ENCODE measurements around the gene LSM4.
"Not testable (repeated sequence)": the region's sequence is repeated elsewhere in the genome, so short reads cannot be mapped to it uniquely, and the experiment has no call there.

LSM4 gene

GRCh38 chr19:18339723-18340122 is 16.8 kb upstream of the LSM4 start:
- Histone ChIP-seq H3K9ac (ENCODE audit: low read length) (peak overlapping the region; percentile 92), H3K36me3 (ENCODE audit: control insufficient read depth, insufficient read depth, low read length) (no peaks in the 10 kb centered on the region), H3K27me3 (ENCODE audit: control insufficient read depth, insufficient read depth, low read length) (no peaks in the 10 kb centered on the region), H3K4me3 (ENCODE audit: low read length) (no peak overlapping the region), H3K4me1 (ENCODE audit: control insufficient read depth, insufficient read depth, low read length) (peaks cover 39% of the 10 kb centered on the region), H3K9me3 (ENCODE audit: control insufficient read depth, low read length) (no peaks in the 10 kb centered on the region)

- Histone ChIP-seq H3K9me3 (ENCODE audit: control insufficient read depth, low read length) (no peaks in the 10 kb centered on the region), H3K4me3 (ENCODE audit: low read length) (no peak overlapping the region), H3K9ac (ENCODE audit: low read length) (no peak overlapping the region), H3K27me3 (ENCODE audit: control insufficient read depth, insufficient read depth, low read length) (no peaks in the 10 kb centered on the region), H3K36me3 (ENCODE audit: control insufficient read depth, insufficient read depth, low read length) (no peaks in the 10 kb centered on the region), H3K4me1 (ENCODE audit: control insufficient read depth, insufficient read depth, low read length) (peaks cover 30% of the 10 kb centered on the region)
Observed at GRCh38 chr19:18338541-18338940, 15.7 kb upstream of the LSM4 start.

- no peaks in the 10 kb centered on the region for H3K36me3 ChIP-seq (ENCODE audit: control insufficient read depth, insufficient read depth, low read length)
- no peaks in the 10 kb centered on the region for H3K9me3 ChIP-seq (ENCODE audit: control insufficient read depth, low read length)
- H3K9ac ChIP-seq (ENCODE audit: low read length), result no peak overlapping the region
- H3K4me3 ChIP-seq (ENCODE audit: low read length), result no peak overlapping the region
- peaks cover 8% of the 10 kb centered on the region for H3K4me1 ChIP-seq (ENCODE audit: control insufficient read depth, insufficient read depth, low read length)
- no peaks in the 10 kb centered on the region for H3K27me3 ChIP-seq (ENCODE audit: control insufficient read depth, insufficient read depth, low read length)
Observed at GRCh38 chr19:18336121-18336520, 13.2 kb upstream of the LSM4 start.

GRCh38 chr19:18333680-18334079 is 10.8 kb upstream of the LSM4 start:
- peaks cover 9% of the 10 kb centered on the region for H3K4me1 ChIP-seq (ENCODE audit: control insufficient read depth, insufficient read depth, low read length)
- H3K9ac ChIP-seq (ENCODE audit: low read length), result no peak overlapping the region
- no peak overlapping the region for H3K4me3 ChIP-seq (ENCODE audit: low read length)
- no peaks in the 10 kb centered on the region for H3K36me3 ChIP-seq (ENCODE audit: control insufficient read depth, insufficient read depth, low read length)
- no peaks in the 10 kb centered on the region for H3K27me3 ChIP-seq (ENCODE audit: control insufficient read depth, insufficient read depth, low read length)
- no peaks in the 10 kb centered on the region for H3K9me3 ChIP-seq (ENCODE audit: control insufficient read depth, low read length)

GRCh38 chr19:18332917-18333530 is 10.1 kb upstream of the LSM4 start:
- Histone ChIP-seq H3K9me3 (ENCODE audit: control insufficient read depth, low read length) (no peaks in the 10 kb centered on the region), H3K9ac (ENCODE audit: low read length) (no peak overlapping the region), H3K4me3 (ENCODE audit: low read length) (no peak overlapping the region), H3K36me3 (ENCODE audit: control insufficient read depth, insufficient read depth, low read length) (no peaks in the 10 kb centered on the region), H3K27me3 (ENCODE audit: control insufficient read depth, insufficient read depth, low read length) (no peaks in the 10 kb centered on the region), H3K4me1 (ENCODE audit: control insufficient read depth, insufficient read depth, low read length) (peaks cover 11% of the 10 kb centered on the region)

GRCh38 chr19:18330868-18331267 is 8.0 kb upstream of the LSM4 start:
- Histone ChIP-seq H3K4me3 (ENCODE audit: low read length) (no peak overlapping the region), H3K4me1 (ENCODE audit: control insufficient read depth, insufficient read depth, low read length) (peaks cover 11% of the 10 kb centered on the region), H3K9me3 (ENCODE audit: control insufficient read depth, low read length) (no peaks in the 10 kb centered on the region), H3K9ac (ENCODE audit: low read length) (no peak overlapping the region), H3K36me3 (ENCODE audit: control insufficient read depth, insufficient read depth, low read length) (no peaks in the 10 kb centered on the region), H3K27me3 (ENCODE audit: control insufficient read depth, insufficient read depth, low read length) (no peaks in the 10 kb centered on the region)

- no peaks in the 10 kb centered on the region for H3K36me3 ChIP-seq (ENCODE audit: control insufficient read depth, insufficient read depth, low read length)
- no peaks in the 10 kb centered on the region for H3K27me3 ChIP-seq (ENCODE audit: control insufficient read depth, insufficient read depth, low read length)
- H3K4me1 ChIP-seq (ENCODE audit: control insufficient read depth, insufficient read depth, low read length), result peaks cover 12% of the 10 kb centered on the region
- peak overlapping the region; percentile 51 for H3K4me3 ChIP-seq (ENCODE audit: low read length)
- no peaks in the 10 kb centered on the region for H3K9me3 ChIP-seq (ENCODE audit: control insufficient read depth, low read length)
- peak overlapping the region; percentile 70 for H3K9ac ChIP-seq (ENCODE audit: low read length)
Observed at GRCh38 chr19:18329035-18329376, 6.1 kb upstream of the LSM4 start.

- peak overlapping the region; percentile 70 for H3K9ac ChIP-seq (ENCODE audit: low read length)
- H3K9me3 ChIP-seq (ENCODE audit: control insufficient read depth, low read length), result no peaks in the 10 kb centered on the region
- H3K4me1 ChIP-seq (ENCODE audit: control insufficient read depth, insufficient read depth, low read length), result peaks cover 17% of the 10 kb centered on the region
- H3K27me3 ChIP-seq (ENCODE audit: control insufficient read depth, insufficient read depth, low read length), result no peaks in the 10 kb centered on the region
- H3K36me3 ChIP-seq (ENCODE audit: control insufficient read depth, insufficient read depth, low read length), result no peaks in the 10 kb centered on the region
- H3K4me3 ChIP-seq (ENCODE audit: low read length), result peak overlapping the region; percentile 51
Observed at GRCh38 chr19:18328340-18329034, 5.6 kb upstream of the LSM4 start.

- Histone ChIP-seq H3K9ac (ENCODE audit: low read length) (no peak overlapping the region), H3K36me3 (ENCODE audit: control insufficient read depth, insufficient read depth, low read length) (no peaks in the 10 kb centered on the region), H3K9me3 (ENCODE audit: control insufficient read depth, low read length) (no peaks in the 10 kb centered on the region), H3K27me3 (ENCODE audit: control insufficient read depth, insufficient read depth, low read length) (no peaks in the 10 kb centered on the region), H3K4me1 (ENCODE audit: control insufficient read depth, insufficient read depth, low read length) (peaks cover 30% of the 10 kb centered on the region), H3K4me3 (ENCODE audit: low read length) (no peak overlapping the region)
Observed at GRCh38 chr19:18326772-18327171, 3.9 kb upstream of the LSM4 start.

- not testable (repeated sequence) for H3K27me3 ChIP-seq (ENCODE audit: control insufficient read depth, insufficient read depth, low read length); H3K9ac ChIP-seq (ENCODE audit: low read length); H3K4me3 ChIP-seq (ENCODE audit: low read length); H3K9me3 ChIP-seq (ENCODE audit: control insufficient read depth, low read length); H3K36me3 ChIP-seq (ENCODE audit: control insufficient read depth, insufficient read depth, low read length)
- peaks cover 52% of the 10 kb centered on the region for H3K4me1 ChIP-seq (ENCODE audit: control insufficient read depth, insufficient read depth, low read length)
Observed at GRCh38 chr19:18324373-18324731, 1.5 kb upstream of the LSM4 start.

GRCh38 chr19:18322318-18322758 is 538 bp downstream of the LSM4 start:
- Histone ChIP-seq H3K4me3 (ENCODE audit: low read length) (peak overlapping the region; percentile 26), H3K27me3 (ENCODE audit: control insufficient read depth, insufficient read depth, low read length) (no peaks in the 10 kb centered on the region), H3K36me3 (ENCODE audit: control insufficient read depth, insufficient read depth, low read length) (no peaks in the 10 kb centered on the region), H3K4me1 (ENCODE audit: control insufficient read depth, insufficient read depth, low read length) (peaks cover 59% of the 10 kb centered on the region), H3K9me3 (ENCODE audit: control insufficient read depth, low read length) (no peaks in the 10 kb centered on the region), H3K9ac (ENCODE audit: low read length) (peak overlapping the region; percentile 93)

- H3K4me1 ChIP-seq (ENCODE audit: control insufficient read depth, insufficient read depth, low read length), result peaks cover 61% of the 10 kb centered on the region
- H3K9me3 ChIP-seq (ENCODE audit: control insufficient read depth, low read length), result no peaks in the 10 kb centered on the region
- H3K36me3 ChIP-seq (ENCODE audit: control insufficient read depth, insufficient read depth, low read length), result no peaks in the 10 kb centered on the region
- H3K9ac ChIP-seq (ENCODE audit: low read length), result peak overlapping the region; percentile 93
- peak overlapping the region; percentile 26 for H3K4me3 ChIP-seq (ENCODE audit: low read length)
- H3K27me3 ChIP-seq (ENCODE audit: control insufficient read depth, insufficient read depth, low read length), result no peaks in the 10 kb centered on the region
Observed at GRCh38 chr19:18321734-18322102, 1.2 kb downstream of the LSM4 start.

Measured in mucosa of stomach (tissue), 1 donor.